Mesenchymal stem cell (in vitro differentiated cells and primary cell): ENCODE data around the gene CACNA1E.

Experiments
- DNase-seq: peaks from one replicate; pipeline ENCODE4 v3.0.0-alpha.2; 2013
- H2AFZ ChIP-seq: one replicate; pipeline ENCODE4 v1.6.1; 2013; ENCODE audit warnings: low read depth, mild to moderate bottlenecking, control low read depth, inconsistent platforms, low read length, moderate library complexity
- H2AK5ac ChIP-seq: 2 replicates; pipeline ENCODE4 v1.6.1; 2013; ENCODE audit warnings: low read length, moderate library complexity, mild to moderate bottlenecking, inconsistent platforms; ENCODE audit not compliant: severe bottlenecking
- H2BK120ac ChIP-seq: one replicate; pipeline ENCODE4 v1.6.1; 2013; ENCODE audit warnings: low read depth, mild to moderate bottlenecking, inconsistent platforms, low read length, moderate library complexity
- H2BK12ac ChIP-seq, 2 experiments: one replicate each; pipeline ENCODE4 v1.6.1; 2013; ENCODE audit warnings: inconsistent platforms in 2 of 2, low read length in 2 of 2, mild to moderate bottlenecking in 2 of 2, moderate library complexity in 2 of 2, control low read depth in 1 of 2
- H2BK15ac ChIP-seq: one replicate; pipeline ENCODE4 v1.6.1; 2013; ENCODE audit warnings: mild to moderate bottlenecking, low read depth, inconsistent platforms; ENCODE audit not compliant: poor library complexity, severe bottlenecking
- H2BK5ac ChIP-seq: 2 replicates; pipeline ENCODE4 v1.6.1; 2013; ENCODE audit warnings: low read depth, mild to moderate bottlenecking, low read length, control low read depth, inconsistent platforms; ENCODE audit not compliant: poor library complexity, severe bottlenecking
- H3K14ac ChIP-seq, 2 experiments: one replicate each; pipeline ENCODE4 v1.6.1; 2013; ENCODE audit warnings: inconsistent platforms in 2 of 2, low read length in 2 of 2, control low read depth in 1 of 2, mild to moderate bottlenecking in 1 of 2, moderate library complexity in 1 of 2
- H3K18ac ChIP-seq, 2 experiments: one replicate each; pipeline ENCODE4 v1.6.1; 2013; ENCODE audit warnings: inconsistent platforms in 2 of 2, low read length in 2 of 2, control low read depth in 1 of 2, low read depth in 1 of 2, mild to moderate bottlenecking in 1 of 2
- H3K23ac ChIP-seq, 2 experiments: one replicate each; pipeline ENCODE4 v1.6.1; 2013; ENCODE audit warnings: inconsistent platforms in 2 of 2, low read length in 2 of 2, mild to moderate bottlenecking in 2 of 2, moderate library complexity in 2 of 2, control low read depth in 1 of 2
- H3K27ac ChIP-seq: 2 replicates; pipeline ENCODE4 v1.5.1; 2013; ENCODE audit warnings: mild to moderate bottlenecking, moderate library complexity, low read length, control low read depth, inconsistent platforms; ENCODE audit not compliant: poor library complexity, severe bottlenecking
- H3K27me3 ChIP-seq, 2 experiments: 2 replicates each; pipeline versions ENCODE4 v1.6.1 to v1.7.0; 2013; ENCODE audit warnings: low read length in 2 of 2, mild to moderate bottlenecking in 2 of 2, moderate library complexity in 2 of 2, control low read depth in 1 of 2, inconsistent platforms in 1 of 2; ENCODE audit not compliant: control insufficient read depth in 1 of 2, insufficient read depth in 1 of 2
- H3K36me3 ChIP-seq, 2 experiments: 2 replicates each; pipeline versions ENCODE4 v1.6.1 to v1.7.0; 2013; ENCODE audit warnings: low read length in 2 of 2, control low read depth in 1 of 2, inconsistent platforms in 1 of 2, low read depth in 1 of 2, mild to moderate bottlenecking in 1 of 2; ENCODE audit not compliant: insufficient read depth in 2 of 2, control insufficient read depth in 1 of 2
- H3K4ac ChIP-seq, 2 experiments: one replicate each; pipeline ENCODE4 v1.6.1; 2013; ENCODE audit warnings: inconsistent platforms in 2 of 2, low read length in 2 of 2, mild to moderate bottlenecking in 2 of 2, moderate library complexity in 2 of 2, control low read depth in 1 of 2, low read depth in 1 of 2
- H3K4me1 ChIP-seq: 2 replicates; pipeline ENCODE4 v1.6.1; 2013; ENCODE audit warnings: low read depth, low read length, control low read depth; ENCODE audit not compliant: control insufficient read depth, insufficient read depth
- H3K4me2 ChIP-seq: 2 replicates; pipeline ENCODE4 v1.6.1; 2013; ENCODE audit warnings: low read length, mild to moderate bottlenecking, inconsistent platforms; ENCODE audit not compliant: poor library complexity, severe bottlenecking
- H3K4me3 ChIP-seq, 2 experiments: 2 replicates each; pipeline versions ENCODE4 v1.5.1 to v1.7.0; 2013; ENCODE audit warnings: low read length in 2 of 2, mild to moderate bottlenecking in 2 of 2, control low read depth in 1 of 2, low read depth in 1 of 2; ENCODE audit not compliant: insufficient read depth in 1 of 2
- H3K79me1 ChIP-seq: replicated peaks from 2 replicates; pipeline ENCODE4 v1.6.1; 2013; ENCODE audit warnings: mild to moderate bottlenecking, control low read depth, low read length, inconsistent platforms; ENCODE audit not compliant: poor library complexity, severe bottlenecking
- H3K9ac ChIP-seq: 2 replicates; pipeline ENCODE4 v1.7.0; 2013; ENCODE audit warnings: mild to moderate bottlenecking, low read length, moderate library complexity
- H3K9me3 ChIP-seq: 2 replicates; pipeline ENCODE4 v1.7.0; 2013; ENCODE audit warnings: mild to moderate bottlenecking, low read length; ENCODE audit not compliant: control insufficient read depth
- H4K8ac ChIP-seq: one replicate; pipeline ENCODE4 v1.6.1; 2013; ENCODE audit warnings: inconsistent platforms, mild to moderate bottlenecking, low read length, moderate library complexity
- H4K91ac ChIP-seq: one replicate; pipeline ENCODE4 v1.6.1; 2013; ENCODE audit warnings: mild to moderate bottlenecking, low read length, inconsistent platforms
- WGBS: methylation state at CpG from one replicate; pipeline ENCODE4 v1.1.7; 2013; ENCODE audit warnings: mixed read lengths; 5-methylcytosine and 5-hydroxymethylcytosine counted together

CACNA1E gene

GRCh38 chr1:181680332-181680731, 197.0 kb downstream of the CACNA1E start:
- 86% methylated on average over 11 of the region's 11 CpGs for WGBS
- Histone ChIP-seq H2AFZ (no peak overlapping the region), H3K4me1 (no peaks in the 10 kb centered on the region), H2BK12ac (no peak overlapping the region), H3K14ac (no peak overlapping the region), H3K36me3 (no peaks in the 10 kb centered on the region), H3K27ac (no peak overlapping the region), H3K4me3 (no peak overlapping the region), H2BK15ac (no peak overlapping the region), H2BK5ac (no peak overlapping the region), H3K79me1 (no peaks in the 10 kb centered on the region), H3K4ac (no peak overlapping the region), H2AK5ac (no peak overlapping the region), H3K23ac (no peak overlapping the region), H3K9me3 (no peaks in the 10 kb centered on the region), H2BK120ac (no peak overlapping the region), H4K8ac (no peak overlapping the region), H3K9ac (no peak overlapping the region), H4K91ac (no peak overlapping the region), H3K4me2 (no peak overlapping the region), H3K18ac (no peak overlapping the region), H3K27me3 (peaks cover 0 to 18% of the 10 kb centered on the region in 2 experiments)
- no peak for DNase-seq

GRCh38 chr1:181680871-181681270, 197.6 kb downstream of the CACNA1E start:
- H2AFZ ChIP-seq = no peak overlapping the region

GRCh38 chr1:181685211-181685610, 201.9 kb downstream of the CACNA1E start:
- no peak overlapping the region for H2AFZ ChIP-seq
- no peak overlapping the region for H3K4ac ChIP-seq
- no peaks in the 10 kb centered on the region for H3K9me3 ChIP-seq
- no peak overlapping the region for H3K18ac ChIP-seq
- H4K8ac ChIP-seq = no peak overlapping the region
- H4K91ac ChIP-seq = no peak overlapping the region
- no peak for DNase-seq
- no peaks in the 10 kb centered on the region for H3K36me3 ChIP-seq
- H3K27ac ChIP-seq = no peak overlapping the region
- H3K9ac ChIP-seq = no peak overlapping the region
- peaks cover 0 to 7% of the 10 kb centered on the region in 2 experiments for H3K27me3 ChIP-seq
- no peak overlapping the region for H2BK15ac ChIP-seq
- H2BK5ac ChIP-seq = no peak overlapping the region
- H3K4me1 ChIP-seq = no peaks in the 10 kb centered on the region
- H2BK120ac ChIP-seq = no peak overlapping the region
- no peaks in the 10 kb centered on the region for H3K79me1 ChIP-seq
- no peak overlapping the region for H3K14ac ChIP-seq
- H3K23ac ChIP-seq = no peak overlapping the region
- no peak overlapping the region for H2AK5ac ChIP-seq
- WGBS = 20% methylated on average over 1 of the region's 2 CpGs
- H3K4me2 ChIP-seq = no peak overlapping the region
- H3K4me3 ChIP-seq = no peak overlapping the region
- H2BK12ac ChIP-seq = no peak overlapping the region

More at GRCh38 chr1:181680871-181681270, 197.6 kb downstream of the CACNA1E start:
- Histone ChIP-seq H2AK5ac (no peak overlapping the region), H2BK15ac (no peak overlapping the region), H3K79me1 (no peaks in the 10 kb centered on the region), H3K27ac (no peak overlapping the region), H2BK12ac (no peak overlapping the region), H4K91ac (no peak overlapping the region), H2BK120ac (no peak overlapping the region), H4K8ac (no peak overlapping the region), H3K4ac (no peak overlapping the region), H3K23ac (no peak overlapping the region), H3K14ac (no peak overlapping the region), H3K9me3 (no peaks in the 10 kb centered on the region), H2BK5ac (no peak overlapping the region), H3K36me3 (no peaks in the 10 kb centered on the region), H3K4me2 (no peak overlapping the region), H3K4me1 (no peaks in the 10 kb centered on the region), H3K9ac (no peak overlapping the region), H3K27me3 (peaks cover 0 to 18% of the 10 kb centered on the region in 2 experiments), H3K18ac (no peak overlapping the region), H3K4me3 (no peak overlapping the region)
- DNase-seq = no peak
- 67% methylated on average over 7 of the region's 7 CpGs for WGBS

DNA sequence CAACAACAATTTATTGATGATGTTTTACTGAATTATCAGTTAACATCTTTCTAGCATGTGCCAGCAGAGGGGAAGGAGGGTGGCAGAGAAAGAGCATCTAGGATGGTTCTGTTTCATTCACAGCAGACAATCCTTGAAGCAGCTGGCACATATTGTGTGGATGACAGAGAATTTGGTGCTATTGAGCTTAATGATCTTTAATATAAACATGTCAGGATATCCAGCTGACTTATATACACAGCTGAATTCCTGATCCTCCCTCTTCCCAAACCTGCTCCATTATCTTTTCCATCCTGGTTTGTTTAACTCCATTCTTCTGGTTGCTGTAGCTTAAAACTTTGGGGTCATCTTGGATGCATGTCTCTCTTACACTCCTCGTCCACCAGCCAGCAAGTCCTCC, 218.6 kb downstream of the CACNA1E start:
- 29% methylated on average over 1 of the region's 1 CpG for WGBS
- DNase-seq = no peak

More for the DNA sequence above, 218.6 kb downstream of the CACNA1E start:
- no peak overlapping the region for H2BK15ac ChIP-seq
- H3K36me3 ChIP-seq = no peaks in the 10 kb centered on the region
- H3K23ac ChIP-seq = no peak overlapping the region
- no peaks in the 10 kb centered on the region for H3K4me1 ChIP-seq
- no peak overlapping the region for H4K91ac ChIP-seq
- no peak overlapping the region for H2BK5ac ChIP-seq
- H2BK120ac ChIP-seq = no peak overlapping the region
- no peak overlapping the region for H3K27ac ChIP-seq
- H3K9ac ChIP-seq = no peak overlapping the region
- no peak overlapping the region for H2AFZ ChIP-seq
- no peak overlapping the region for H3K14ac ChIP-seq
- H3K27me3 ChIP-seq = no peaks in the 10 kb centered on the region
- no peak overlapping the region for H3K4me2 ChIP-seq
- H2AK5ac ChIP-seq = no peak overlapping the region
- no peak overlapping the region for H3K4me3 ChIP-seq
- H4K8ac ChIP-seq = no peak overlapping the region
- no peak overlapping the region for H3K4ac ChIP-seq
- H2BK12ac ChIP-seq = no peak overlapping the region
- H3K79me1 ChIP-seq = no peaks in the 10 kb centered on the region
- H3K18ac ChIP-seq = no peak overlapping the region
- H3K9me3 ChIP-seq = no peaks in the 10 kb centered on the region
